Measurements from ENCODE around the gene LRMDA.

- TF ChIP-seq CTCF (conservative IDR thresholded peaks at IDR 0.05; ENCODE audit: low read depth, low read length) (no peak), EZH2 (IDR thresholded peaks at IDR 0.05; ENCODE audit: borderline replicate concordance, low read depth, low read length, poor library complexity, severe bottlenecking) (no peak)
These were observed 1005.0 kb downstream of the LRMDA start for GRCh38 chr10:76436401-76436811.
